ENCODE data around the gene ZMPSTE24. TPM values are rescaled to one million over a fixed set of nuclear protein-coding genes. Genes with fewer than 3 reads are reported as not detected.

ZMPSTE24 gene
- total and polyA plus RNA-seq, 11 donors, result 20.3 to 45.8 (median 31.7) TPM

DNA sequence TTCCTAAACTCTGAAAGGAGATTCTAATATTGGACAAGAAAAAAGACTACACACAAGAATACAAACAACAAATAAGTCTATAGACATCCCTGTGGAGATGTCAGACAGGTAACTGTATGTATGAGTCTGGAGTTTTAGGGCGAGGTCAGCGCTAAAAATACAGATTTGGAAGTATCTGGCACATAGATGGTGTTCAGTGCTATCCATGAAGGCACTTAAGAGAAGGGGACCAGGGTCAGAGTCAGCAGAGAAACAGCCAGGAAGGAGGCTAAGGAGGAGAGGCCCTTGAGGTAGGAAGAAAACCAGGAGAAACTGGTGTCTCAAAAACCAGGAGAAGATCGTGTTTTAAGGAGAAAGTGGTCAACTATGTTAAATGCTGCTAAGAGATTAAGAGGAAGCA is 18.1 kb downstream of the ZMPSTE24 start:
- no peaks in the 10 kb centered on the region for H3K27me3 ChIP-seq
- no peaks in the 10 kb centered on the region for H3K9me3 ChIP-seq
- no peak overlapping the region for H3K27ac ChIP-seq
- peaks cover 0 to 97% (median 81%) of the 10 kb centered on the region in 9 donors for H3K36me3 ChIP-seq
- H3K4me3 ChIP-seq, result no peak overlapping the region
- H3K4me1 ChIP-seq, result peaks cover 0 to 3% (median 0%) of the 10 kb centered on the region in 12 donors
- intact Hi-C loops (cut with DNase I), result no loop called here
- ATAC-seq (no peak), DNase-seq (no peak)
- 80 to 87% (median 84%) methylated on average over 3 of the region's 3 CpGs for WGBS, 4 donors
- no peak for TF ChIP-seq POLR2A (IDR thresholded peaks at IDR 0.05)
- TF ChIP-seq, protein P1, sequence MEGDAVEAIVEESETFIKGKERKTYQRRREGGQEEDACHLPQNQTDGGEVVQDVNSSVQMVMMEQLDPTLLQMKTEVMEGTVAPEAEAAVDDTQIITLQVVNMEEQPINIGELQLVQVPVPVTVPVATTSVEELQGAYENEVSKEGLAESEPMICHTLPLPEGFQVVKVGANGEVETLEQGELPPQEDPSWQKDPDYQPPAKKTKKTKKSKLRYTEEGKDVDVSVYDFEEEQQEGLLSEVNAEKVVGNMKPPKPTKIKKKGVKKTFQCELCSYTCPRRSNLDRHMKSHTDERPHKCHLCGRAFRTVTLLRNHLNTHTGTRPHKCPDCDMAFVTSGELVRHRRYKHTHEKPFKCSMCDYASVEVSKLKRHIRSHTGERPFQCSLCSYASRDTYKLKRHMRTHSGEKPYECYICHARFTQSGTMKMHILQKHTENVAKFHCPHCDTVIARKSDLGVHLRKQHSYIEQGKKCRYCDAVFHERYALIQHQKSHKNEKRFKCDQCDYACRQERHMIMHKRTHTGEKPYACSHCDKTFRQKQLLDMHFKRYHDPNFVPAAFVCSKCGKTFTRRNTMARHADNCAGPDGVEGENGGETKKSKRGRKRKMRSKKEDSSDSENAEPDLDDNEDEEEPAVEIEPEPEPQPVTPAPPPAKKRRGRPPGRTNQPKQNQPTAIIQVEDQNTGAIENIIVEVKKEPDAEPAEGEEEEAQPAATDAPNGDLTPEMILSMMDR (IDR thresholded peaks at IDR 0.05), result no peak

DNA sequence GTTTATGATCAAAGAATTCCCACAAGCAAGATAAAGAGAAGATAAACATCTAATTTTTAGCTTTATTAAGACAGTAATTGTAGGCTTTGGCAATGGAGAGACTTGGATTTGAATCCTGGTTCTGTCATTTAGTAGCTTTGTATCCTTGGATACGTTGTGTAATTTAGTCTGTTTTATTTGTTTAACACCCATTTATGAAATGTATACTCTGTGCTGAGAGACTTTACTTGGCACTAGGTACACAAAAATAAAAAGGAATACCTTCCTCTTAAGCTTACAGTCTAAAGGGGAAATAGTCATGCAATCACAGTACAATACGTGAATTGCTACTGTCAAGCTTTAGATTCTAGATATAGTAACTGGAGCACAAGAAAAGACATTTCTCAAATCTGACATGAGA is 23.8 kb downstream of the ZMPSTE24 start:
- intact Hi-C loops (cut with DNase I), result loop anchor here in 1 of 10 donors (10.0 kb wide), 1 partner anchor 47 kb away; no protein-coding TSS in a partner anchor
- Histone ChIP-seq H3K36me3 (peaks cover 0 to 95% (median 87%) of the 10 kb centered on the region in 9 donors), H3K4me3 (no peak overlapping the region), H3K27me3 (no peaks in the 10 kb centered on the region), H3K4me1 (no peaks in the 10 kb centered on the region), H3K9me3 (no peaks in the 10 kb centered on the region), H3K27ac (peak overlapping the region in 1 of 12 donors; percentile 24)
- TF ChIP-seq, protein P1 (IDR thresholded peaks at IDR 0.05), result no peak
- WGBS, 4 donors, result 69 to 90% (median 77%) methylated on average over 2 of the region's 2 CpGs
- ATAC-seq, result no peak
- no peak for DNase-seq

DNA sequence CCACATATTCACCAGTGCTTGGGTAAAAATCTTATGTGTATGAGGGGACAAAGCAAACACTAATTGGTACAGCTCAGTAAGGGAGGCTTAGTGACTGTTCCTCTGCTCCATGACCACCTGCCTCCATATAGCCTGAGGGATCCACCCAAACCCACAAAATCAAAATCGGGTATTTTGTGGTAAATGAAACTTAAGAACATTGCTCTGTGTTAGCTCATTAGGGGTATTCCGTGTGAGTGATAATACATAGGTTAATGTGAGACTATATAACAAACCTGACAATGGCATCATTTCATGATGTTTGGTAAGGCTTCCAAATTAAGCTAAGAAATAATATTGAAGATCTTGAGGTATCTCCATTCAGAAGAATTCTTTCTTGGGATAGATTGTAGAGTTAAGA is 33.3 kb downstream of the ZMPSTE24 start:
- Histone ChIP-seq H3K4me1 (no peaks in the 10 kb centered on the region), H3K36me3 (peaks cover 2 to 88% (median 81%) of the 10 kb centered on the region in 9 donors), H3K27me3 (no peaks in the 10 kb centered on the region), H3K4me3 (no peak overlapping the region), H3K27ac (no peak overlapping the region), H3K9me3 (no peaks in the 10 kb centered on the region)
- 88 to 96% (median 96%) methylated on average over 2 of the region's 2 CpGs for WGBS, 4 donors
- DNase-seq, result no peak
- no peak for ATAC-seq
- intact Hi-C loops (cut with DNase I), result no loop called here
- TF ChIP-seq POLR2A (IDR thresholded peaks at IDR 0.05), result no peak
- TF ChIP-seq, protein P1 (IDR thresholded peaks at IDR 0.05), result no peak

DNA sequence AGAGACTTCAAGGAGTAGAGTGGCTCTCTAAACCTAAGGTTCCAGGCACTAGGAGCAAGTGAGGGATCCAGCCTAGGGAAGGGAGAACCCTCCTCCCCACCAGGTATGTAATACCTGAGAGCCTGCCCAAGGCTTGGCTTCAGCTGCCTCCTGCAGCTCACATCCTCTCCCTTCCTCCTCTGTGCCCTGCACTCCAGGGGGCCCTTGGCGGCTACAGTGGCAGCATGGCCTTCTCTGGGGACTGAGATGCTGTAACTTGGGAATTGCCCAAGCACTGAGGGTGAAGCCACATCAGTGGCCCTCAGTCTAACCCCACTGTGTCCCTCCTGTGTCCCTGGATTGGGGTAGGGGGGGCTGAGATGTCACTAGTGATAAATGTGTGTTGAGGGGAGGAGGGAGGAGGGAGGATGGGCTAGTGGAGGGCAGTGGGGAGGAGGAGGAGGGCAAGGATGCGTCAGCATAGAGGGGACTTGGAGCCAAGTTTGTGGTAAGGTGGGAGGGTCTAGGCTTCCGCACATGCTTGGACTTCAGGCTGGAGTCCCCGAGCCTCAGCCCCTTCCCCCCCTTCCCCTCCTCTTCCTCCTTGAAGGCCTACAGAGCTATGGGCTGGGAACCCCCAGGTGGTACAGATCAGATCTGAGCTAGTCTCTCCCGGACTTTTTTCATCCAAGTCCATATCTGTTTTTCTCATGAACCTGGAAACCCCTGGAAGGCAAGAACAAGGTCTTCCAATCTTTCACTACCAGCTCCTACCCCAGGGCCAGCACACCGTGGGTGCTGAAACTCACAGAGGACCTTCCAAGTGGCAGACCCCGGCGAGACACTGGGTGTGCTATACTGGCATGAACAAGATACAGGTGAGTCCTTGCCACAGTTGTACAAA is 41.6 kb downstream of the ZMPSTE24 start:
- no peak overlapping the region for H3K4me3 ChIP-seq
- no peak for ATAC-seq
- H3K9me3 ChIP-seq, result no peaks in the 10 kb centered on the region
- peaks cover 0 to 4% (median 0%) of the 10 kb centered on the region in 12 donors for H3K4me1 ChIP-seq
- peaks cover 0 to 14% (median 0%) of the 10 kb centered on the region in 9 donors for H3K27me3 ChIP-seq
- H3K36me3 ChIP-seq, result peaks cover 0 to 4% (median under 1%) of the 10 kb centered on the region in 9 donors
- intact Hi-C loops (cut with DNase I), result no loop called here
- 60 to 74% (median 71%) methylated on average over 8 of the region's 8 CpGs for WGBS, 4 donors
- TF ChIP-seq POLR2A (IDR thresholded peaks at IDR 0.05), result no peak
- TF ChIP-seq, protein P1 (IDR thresholded peaks at IDR 0.05), result no peak
- no peak overlapping the region for H3K27ac ChIP-seq
- no peak for DNase-seq
